Activated T-helper 2 cell treated with anti-CD3 and anti-CD28 coated beads, Interferon-gamma antibody, Interleukin-2, Interleukin-4, amounts not matched to agents 10 μg/mL and 5 μg/mL and 100 μg/mL, durations not matched to agents 14 hours and 24 hours and 36 hours (primary cell): Measurements from ENCODE around the gene GLT8D1. TPM values are rescaled to one million over a fixed set of nuclear protein-coding genes. Genes with fewer than 3 reads are reported as not detected.

Source experiments
- DNase-seq: peaks from one replicate; pipeline ENCODE4 v3.0.0; 2021; ENCODE audit warnings: low spot score
- H3K27ac Mint-ChIP-seq: one replicate; pipeline ENCODE4 v1.8.0; 2021; ENCODE audit warnings: mixed read lengths
- H3K27me3 Mint-ChIP-seq: one replicate; pipeline ENCODE4 v1.8.0; 2021; ENCODE audit warnings: low read depth, mixed read lengths
- H3K36me3 Mint-ChIP-seq: one replicate; pipeline ENCODE4 v1.8.0; 2021; ENCODE audit warnings: low read depth, mixed read lengths
- H3K4me1 Mint-ChIP-seq: one replicate; pipeline ENCODE4 v1.8.0; 2021; ENCODE audit warnings: low read depth, mixed read lengths
- H3K4me3 Mint-ChIP-seq: one replicate; pipeline ENCODE4 v1.8.0; 2021; ENCODE audit warnings: low read depth, mild to moderate bottlenecking, moderate library complexity, mixed read lengths
- H3K9me3 Mint-ChIP-seq: one replicate; pipeline ENCODE4 v1.8.0; 2021; ENCODE audit warnings: mixed read lengths
- intact Hi-C: fragments of 100-400 bp; cut with micrococcal nuclease; formaldehyde crosslinking; loops from one replicate; pipeline ENCODE4 v1.15.1; 2023
- total RNA-seq: library from RNA; stranded (reverse); gene quantifications from 2 replicates; pipeline ENCODE4 v1.2.3, GENCODE V29; 2022

The GLT8D1 gene
- total RNA-seq, 1 donor from 2014 or later, result 38.7 TPM

DNA sequence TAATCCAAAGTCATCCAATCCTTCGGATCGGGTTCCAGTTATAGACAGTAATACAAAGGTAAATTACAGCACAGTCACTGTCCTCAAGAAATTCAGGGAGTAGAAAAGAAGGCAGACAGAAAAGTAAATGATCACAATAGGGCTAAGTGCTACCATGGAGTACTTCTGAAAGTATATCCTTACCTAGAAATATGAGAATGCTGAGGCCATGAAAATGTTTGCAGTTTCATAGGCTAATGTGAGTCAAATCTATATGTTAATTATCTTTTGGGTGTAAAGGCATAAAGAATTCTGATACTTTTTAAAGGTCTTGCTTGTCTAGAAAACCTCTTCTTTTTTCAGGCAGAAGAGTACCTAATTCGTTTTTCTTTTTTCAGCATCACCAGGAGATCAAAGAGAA is 49.7 kb downstream of the GLT8D1 start:
- Mint-ChIP-seq H3K36me3 (peaks cover 59% of the 10 kb centered on the region), H3K27me3 (no peaks in the 10 kb centered on the region), H3K4me3 (no peak overlapping the region), H3K27ac (no peak overlapping the region), H3K4me1 (peaks cover 9% of the 10 kb centered on the region), H3K9me3 (no peaks in the 10 kb centered on the region)
- intact Hi-C loops, result no loop called here
- no peak for DNase-seq

DNA sequence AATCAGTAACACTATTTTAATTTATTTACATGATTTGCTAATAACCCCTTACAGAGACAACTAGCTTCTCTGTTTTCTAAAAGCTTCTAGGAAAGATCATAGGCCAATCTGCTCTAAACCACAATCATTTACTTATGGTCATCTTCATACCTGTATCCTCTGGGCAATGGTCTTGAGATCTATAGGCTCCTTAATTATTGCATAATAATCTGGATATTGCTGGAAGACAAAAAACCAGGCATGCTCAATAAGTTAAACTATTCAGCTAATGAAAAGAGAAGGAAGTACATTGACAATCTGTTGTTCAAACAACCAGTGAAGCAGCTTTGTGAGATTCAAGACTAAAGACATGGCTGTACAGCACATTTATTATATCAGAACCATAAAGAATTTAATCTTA is 54.0 kb downstream of the GLT8D1 start:
- no peaks in the 10 kb centered on the region for H3K9me3 Mint-ChIP-seq
- H3K4me1 Mint-ChIP-seq, result peaks cover 17% of the 10 kb centered on the region
- intact Hi-C loops, result no loop called here

DNA sequence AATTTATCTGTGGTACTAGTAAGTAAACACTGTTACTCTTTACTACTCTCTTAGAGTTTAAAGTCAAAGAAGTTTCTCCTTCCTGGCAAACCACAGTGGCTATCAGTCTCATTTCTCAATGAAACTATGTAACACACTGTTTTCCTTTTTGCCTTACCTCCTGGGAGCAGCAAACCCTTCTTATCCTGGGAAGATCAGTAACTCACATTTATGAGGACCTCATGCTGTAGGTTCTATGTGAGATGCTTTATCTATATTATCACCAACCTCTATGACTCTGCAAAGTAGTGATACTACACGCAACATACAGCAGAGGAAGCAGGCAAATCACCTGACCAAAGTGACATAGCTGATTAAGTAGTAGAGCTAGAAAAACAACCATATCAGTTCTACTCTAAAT is 55.2 kb downstream of the GLT8D1 start:
- intact Hi-C loops, result no loop called here
- Mint-ChIP-seq H3K36me3 (peaks cover 60% of the 10 kb centered on the region), H3K4me1 (peaks cover 14% of the 10 kb centered on the region), H3K9me3 (no peaks in the 10 kb centered on the region), H3K27ac (peak overlapping the region; percentile 24), H3K4me3 (no peak overlapping the region), H3K27me3 (no peaks in the 10 kb centered on the region)
- DNase-seq, result no peak

More for the DNA sequence above, 54.0 kb downstream of the GLT8D1 start:
- peaks cover 62% of the 10 kb centered on the region for H3K36me3 Mint-ChIP-seq
- H3K27ac Mint-ChIP-seq, result no peak overlapping the region
- no peak for DNase-seq
- no peaks in the 10 kb centered on the region for H3K27me3 Mint-ChIP-seq
- H3K4me3 Mint-ChIP-seq, result no peak overlapping the region

DNA sequence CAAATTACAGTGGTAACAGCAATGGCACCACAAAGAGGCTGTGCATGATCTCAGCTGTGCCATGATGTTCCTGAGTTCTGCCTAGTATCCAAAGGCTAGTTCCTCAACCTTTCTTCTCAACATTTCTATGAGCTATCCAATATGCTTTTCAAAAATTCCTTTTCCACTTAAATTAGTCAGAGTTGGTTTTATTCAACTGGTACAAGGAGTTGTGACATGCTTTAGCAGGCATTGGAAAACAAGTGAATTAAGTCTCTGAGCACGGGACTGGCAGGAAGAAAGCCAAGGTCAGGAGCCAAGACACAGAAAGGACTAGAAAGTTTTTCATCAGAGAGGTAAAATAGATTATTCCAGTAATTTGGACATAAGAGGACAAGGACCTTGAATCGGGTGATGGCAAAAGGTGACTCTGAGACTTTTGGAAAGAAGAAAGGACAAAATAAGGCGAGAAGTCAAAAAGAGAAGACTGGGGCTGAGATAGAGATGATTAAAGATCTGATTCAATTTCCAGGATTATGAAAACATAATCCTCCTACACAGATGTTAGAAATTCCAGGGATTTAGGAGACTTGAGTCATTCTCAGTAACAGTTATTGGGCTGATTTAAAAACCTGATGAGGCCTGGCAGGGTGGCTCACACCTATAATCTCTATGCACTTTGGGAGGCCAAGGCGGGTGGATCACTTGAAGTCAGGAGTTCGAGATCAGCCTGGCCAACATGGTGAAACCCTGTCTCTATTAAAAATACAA is 56.0 kb downstream of the GLT8D1 start:
- Mint-ChIP-seq H3K36me3 (peaks cover 63% of the 10 kb centered on the region), H3K27ac (peak overlapping the region; percentile 51), H3K4me3 (no peak overlapping the region), H3K27me3 (no peaks in the 10 kb centered on the region), H3K4me1 (peaks cover 14% of the 10 kb centered on the region), H3K9me3 (no peaks in the 10 kb centered on the region)
- intact Hi-C loops, result no loop called here
- no peak for DNase-seq

DNA sequence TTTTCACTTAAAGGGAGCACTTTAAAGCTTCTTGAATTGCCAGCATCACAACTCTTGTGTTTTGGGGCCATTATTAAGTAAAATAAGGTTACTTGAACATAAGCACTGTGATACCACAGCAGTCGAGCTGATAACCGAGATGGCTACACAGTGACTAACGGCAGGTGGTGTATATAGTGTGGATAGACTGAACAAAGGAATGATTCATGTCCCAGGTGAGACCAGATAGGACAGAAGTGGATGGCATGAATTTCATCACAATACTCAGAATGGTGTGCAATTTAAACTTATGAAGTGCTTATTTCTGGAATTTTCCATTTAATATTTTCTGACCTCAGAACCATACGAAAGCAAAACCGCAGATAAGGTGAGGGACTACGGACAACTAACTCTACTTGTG is 60.0 kb downstream of the GLT8D1 start:
- DNase-seq, result no peak
- intact Hi-C loops, result no loop called here
- peaks cover 7% of the 10 kb centered on the region for H3K4me1 Mint-ChIP-seq
- H3K27ac Mint-ChIP-seq, result no peak overlapping the region
- H3K27me3 Mint-ChIP-seq, result no peaks in the 10 kb centered on the region
- H3K4me3 Mint-ChIP-seq, result no peak overlapping the region
- peaks cover 68% of the 10 kb centered on the region for H3K36me3 Mint-ChIP-seq
- no peaks in the 10 kb centered on the region for H3K9me3 Mint-ChIP-seq

Other genes with a start within 250 kb of the GLT8D1 start
- 0.07 TPM in 1 of 2 replicates, not detected in the other for gene STAB1, start 210.5 kb downstream of the GLT8D1 start, total RNA-seq
- gene NT5DC2, start 171.9 kb downstream of the GLT8D1 start, total RNA-seq, result 77.9 and 88.4 TPM in 2 replicates
- gene UQCC5, start 169.2 kb downstream of the GLT8D1 start, total RNA-seq, result 12.5 and 16.4 TPM in 2 replicates
- gene PBRM1, start 19.9 kb downstream of the GLT8D1 start, total RNA-seq, result 60.4 and 66.3 TPM in 2 replicates
- gene GNL3, start 19.8 kb downstream of the GLT8D1 start, total RNA-seq, result 226 and 235 TPM in 2 replicates
- gene SPCS1, start 315 bp upstream of the GLT8D1 start, total RNA-seq, result 124 and 125 TPM in 2 replicates
- gene NEK4, start 65.1 kb upstream of the GLT8D1 start, total RNA-seq, result 26.7 and 27.6 TPM in 2 replicates
- gene ITIH1, start 71.8 kb upstream of the GLT8D1 start, total RNA-seq, result not detected in 2 replicates
- not detected in 2 replicates for gene ITIH3, start 89.0 kb upstream of the GLT8D1 start, total RNA-seq
- gene ITIH4, start 124.9 kb upstream of the GLT8D1 start, total RNA-seq, result 3.6 and 4.8 TPM in 2 replicates
- gene MUSTN1, start 129.2 kb upstream of the GLT8D1 start, total RNA-seq, result 1.9 and 2.6 TPM in 2 replicates
- 17.4 and 17.6 TPM in 2 replicates for gene STIMATE, start 191.8 kb upstream of the GLT8D1 start, total RNA-seq